GM18867 (cell line): ENCODE data around the gene TMEM223.
"Not testable (repeated sequence)": the region's sequence is repeated elsewhere in the genome, so short reads cannot be mapped to it uniquely, and the experiment has no call there.

Experiments
- ATAC-seq: cut with Tn5 transposase; IDR thresholded peaks from one replicate; pipeline ENCODE4 v1.9.1; 2021; ENCODE audit warnings: mild to moderate bottlenecking, moderate library complexity; ENCODE audit not compliant: unreplicated experiment

The TMEM223 gene

DNA sequence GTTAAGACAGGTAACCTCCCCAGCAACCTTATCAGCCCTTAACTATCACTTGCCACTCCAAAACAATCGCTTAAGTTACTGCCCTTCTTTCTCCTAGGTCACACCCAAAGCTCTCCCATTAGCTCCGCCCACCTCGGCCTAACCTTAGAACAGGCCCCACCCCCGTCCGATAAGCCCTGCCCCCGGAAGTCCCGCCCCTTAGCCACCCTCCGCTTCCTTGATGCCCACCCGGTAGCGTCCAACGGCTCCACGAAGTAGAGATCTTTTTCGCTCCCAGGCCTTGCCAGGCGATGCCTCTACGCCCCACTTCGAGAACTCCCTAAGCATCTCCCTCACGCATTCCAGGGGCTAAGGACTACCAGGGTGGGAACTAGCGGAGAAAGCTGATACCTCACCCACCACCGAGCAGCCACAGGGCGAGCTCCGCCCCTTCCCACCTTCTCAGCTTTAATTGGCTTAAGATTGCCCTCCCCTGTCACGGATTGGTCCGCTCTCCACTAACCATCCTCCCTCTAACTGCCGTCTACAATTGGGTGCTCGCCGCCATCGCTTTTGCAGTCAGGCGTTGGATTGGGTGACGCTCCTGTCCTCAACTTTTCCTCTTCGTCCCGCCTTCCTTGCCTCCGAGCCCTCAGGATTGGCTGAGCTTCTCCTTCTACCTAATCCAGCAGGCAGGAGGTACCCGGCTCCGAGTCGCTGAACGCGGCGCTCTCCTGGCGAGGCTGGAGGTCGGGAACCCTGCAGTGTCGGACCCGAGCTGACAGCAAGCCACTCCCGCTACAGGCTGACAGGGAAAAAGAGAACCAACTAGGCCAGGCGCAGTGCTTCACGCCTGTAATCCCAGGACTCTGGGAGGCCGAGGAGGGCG lies 37.8 kb downstream of the TMEM223 start, which contains the start of gene ZBTB3:
Gene ZBTB3, minus strand, starts transcription at position 425 of the 868 bp plus-strand sequence. CDS start 496 bp downstream, outside the sequence.
- ATAC-seq, result peak; percentile 91

DNA sequence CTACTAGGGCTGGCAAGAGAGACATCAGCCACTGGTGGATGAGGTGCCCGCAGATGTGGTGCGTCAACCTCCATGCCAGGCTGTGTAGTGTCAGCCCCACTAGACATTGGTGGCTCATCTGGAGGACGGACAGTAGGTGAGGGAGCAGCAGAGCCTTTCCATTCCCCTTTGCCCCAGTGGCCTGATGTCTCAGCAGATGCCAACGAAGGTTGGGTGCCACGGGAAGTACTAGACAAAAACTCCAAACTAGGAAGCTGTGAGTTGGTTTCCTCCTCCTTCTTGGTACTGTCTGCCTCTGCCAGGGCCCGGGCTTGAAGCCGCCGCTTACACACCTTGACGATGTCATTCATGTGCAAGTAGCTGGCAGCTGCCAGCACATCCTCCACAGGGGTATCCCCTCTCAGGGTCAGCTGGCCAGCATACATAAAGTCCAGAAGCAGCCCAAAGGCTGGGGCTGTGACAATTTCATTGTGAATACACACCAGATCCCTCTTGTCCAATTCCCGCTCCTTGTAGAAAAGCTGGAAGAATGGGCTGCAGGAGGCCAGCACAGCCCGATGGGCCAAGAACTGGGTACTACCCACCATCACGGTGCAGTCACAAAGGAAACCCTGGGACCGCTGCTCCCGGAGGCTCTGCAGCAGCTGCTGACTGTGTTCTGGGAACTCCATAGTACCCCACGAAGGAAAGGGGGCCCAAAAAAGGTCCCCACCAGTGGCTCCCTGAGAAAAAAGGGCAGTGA lies 38.6 kb downstream of the TMEM223 start:
- no peak for ATAC-seq

DNA sequence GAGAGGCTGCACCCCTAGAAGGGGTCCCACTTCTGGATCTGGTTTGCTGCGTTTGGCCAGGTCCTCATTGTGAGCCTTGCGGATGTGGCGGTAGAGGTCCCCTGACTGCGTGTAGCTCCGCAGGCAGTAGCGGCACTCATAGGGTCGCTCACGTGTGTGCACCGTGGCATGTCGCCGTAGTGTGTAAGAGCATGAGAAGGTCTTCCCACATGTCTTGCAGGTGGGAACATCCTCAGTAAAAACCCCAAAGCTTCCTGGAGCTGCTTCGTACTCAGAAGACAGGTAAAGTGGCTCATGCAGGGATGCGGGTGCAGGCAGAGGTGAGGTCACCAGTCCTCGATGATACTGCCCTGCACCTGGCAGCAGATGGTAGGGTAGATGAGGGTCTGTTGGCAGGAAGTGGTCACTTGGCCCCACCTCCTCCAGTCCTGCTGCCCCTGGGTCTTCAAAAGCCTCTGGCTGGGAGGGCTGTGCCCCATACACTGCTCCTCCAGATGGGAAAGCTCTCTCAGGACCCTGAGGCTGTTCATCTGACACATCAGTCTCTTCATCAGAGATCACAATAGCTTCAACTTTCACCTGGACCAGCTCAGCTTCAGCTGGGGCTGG lies 39.5 kb downstream of the TMEM223 start:
- ATAC-seq, result no peak

DNA sequence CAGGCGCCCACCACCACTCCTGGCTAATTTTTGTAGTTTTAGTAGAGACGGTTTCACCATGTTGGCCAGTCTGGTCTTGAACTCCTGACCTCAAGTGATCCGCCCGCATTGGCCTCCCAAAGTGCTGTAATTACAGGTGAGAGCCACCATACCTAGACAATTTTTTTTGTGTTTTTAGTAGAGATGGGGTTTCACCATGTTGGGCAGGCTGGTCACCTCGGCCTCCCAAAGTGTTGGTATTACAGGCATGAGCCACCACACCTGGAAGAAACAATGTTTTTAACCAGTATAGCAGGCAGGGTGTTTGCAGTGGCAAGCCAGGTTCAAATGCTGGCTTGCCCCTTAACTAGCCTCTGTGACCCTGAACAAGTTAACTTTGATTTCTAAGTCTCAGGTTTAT lies 41.9 kb downstream of the TMEM223 start:
- not testable (repeated sequence) for ATAC-seq

DNA sequence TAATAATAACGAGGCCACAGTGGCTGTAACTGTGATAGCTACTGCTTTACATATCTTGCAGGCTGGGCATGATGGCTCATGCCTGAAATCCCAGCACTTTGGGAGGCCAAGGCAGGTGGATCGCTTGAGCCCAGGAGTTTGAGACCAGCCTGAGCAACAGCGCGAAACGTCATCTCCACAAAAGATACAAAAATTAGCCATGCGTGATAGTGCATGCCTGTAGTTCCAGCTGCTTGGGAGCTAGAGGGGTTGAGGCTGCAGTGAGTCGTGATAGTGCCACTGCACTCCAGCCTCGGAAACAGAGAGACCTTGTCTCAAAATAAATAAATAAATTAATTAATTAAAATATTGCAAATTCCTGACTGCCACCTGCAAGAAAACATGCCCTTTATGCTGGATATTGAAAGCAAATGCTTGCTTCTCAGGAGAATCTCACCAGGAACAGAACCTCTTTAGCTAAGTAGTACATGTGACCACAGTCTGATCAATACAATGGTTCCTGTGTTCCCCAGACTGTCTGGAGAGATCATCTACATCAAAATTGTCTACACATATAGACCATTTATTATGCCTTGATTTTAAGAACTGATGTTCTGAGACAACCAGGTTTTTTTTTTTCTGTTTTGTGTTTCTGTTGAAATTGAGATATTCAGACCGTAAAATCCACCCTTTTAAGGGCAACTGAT lies 44.2 kb downstream of the TMEM223 start:
- no peak for ATAC-seq
